IMR-90 (cell line): ENCODE results near the gene RRP1B. TPM values are rescaled to one million over a fixed set of nuclear protein-coding genes. Genes with fewer than 3 reads are reported as not detected.

Experiments used
- ATAC-seq: fragments of 200-7000 bp; cut with Tn5 transposase; 2 replicates; pipeline ENCODE4 v1.9.1; 2020; ENCODE audit warnings: low read depth, mild to moderate bottlenecking, moderate library complexity
- BruUV-seq: library from RNA; stranded (reverse); fragments of 400-500 nt; replicated peaks from 2 replicates; lab custom pipeline; 2021; lab: Mats Ljungman, UMichigan
- CTCF ChIA-PET: fragments of 300-600 bp; formaldehyde crosslinking; extraction: SDS; loops from one replicate; lab custom pipeline; 2021; ENCODE audit warnings: antibody characterized with exemption; lab: Yijun Ruan, JAX
- POLR2A ChIA-PET: fragments of 300-600 bp; sonication (Branson Sonifier 250); formaldehyde crosslinking; loops from one replicate; lab custom pipeline; 2022; ENCODE audit warnings: antibody characterized with exemption; ENCODE audit not compliant: unreplicated experiment; lab: Charles Lee
- DNase-seq: peaks from one replicate; pipeline ENCODE4 v3.0.0; 2013
- H2AFZ ChIP-seq: replicated peaks from 2 replicates; pipeline ENCODE3; 2013; ENCODE audit warnings: low read length, mild to moderate bottlenecking; ENCODE audit not compliant: poor library complexity
- H2AK5ac ChIP-seq: 2 replicates; pipeline ENCODE4 v1.6.1; 2013; ENCODE audit warnings: low read depth, low read length, inconsistent platforms
- H2AK9ac ChIP-seq: replicated peaks from 2 replicates; pipeline ENCODE3; 2013; ENCODE audit warnings: mild to moderate bottlenecking, low read depth, low read length, moderate library complexity; ENCODE audit not compliant: poor library complexity
- H2BK120ac ChIP-seq: 2 replicates; pipeline ENCODE4 v1.6.1; 2013; ENCODE audit warnings: low read depth, low read length, inconsistent platforms
- H2BK15ac ChIP-seq: 3 replicates; pipeline ENCODE4 v1.6.1; 2013; ENCODE audit warnings: low read depth, low read length, inconsistent platforms
- H2BK20ac ChIP-seq: 2 replicates; pipeline ENCODE4 v1.6.1; 2013; ENCODE audit warnings: low read depth, mild to moderate bottlenecking, inconsistent platforms, low read length, moderate library complexity
- H2BK5ac ChIP-seq: 2 replicates; pipeline ENCODE4 v1.6.1; 2013; ENCODE audit warnings: mild to moderate bottlenecking, low read depth, low read length, inconsistent platforms; ENCODE audit not compliant: poor library complexity, severe bottlenecking
- H3K14ac ChIP-seq: replicated peaks from 2 replicates; pipeline ENCODE4 v1.6.1; 2013; ENCODE audit warnings: low read depth, low read length, inconsistent platforms
- H3K18ac ChIP-seq: 2 replicates; pipeline ENCODE4 v1.6.1; 2013; ENCODE audit warnings: low read depth, low read length, control low read depth
- H3K23ac ChIP-seq: 2 replicates; pipeline ENCODE4 v1.6.1; 2013; ENCODE audit warnings: low read depth, low read length, inconsistent platforms
- H3K27ac ChIP-seq: 2 replicates; pipeline ENCODE4 v1.5.1; 2013; ENCODE audit warnings: mild to moderate bottlenecking, control low read depth, low read length; ENCODE audit not compliant: insufficient read depth
- H3K27me3 ChIP-seq: 2 replicates; pipeline ENCODE4 v1.6.1; 2013; ENCODE audit warnings: low read length; ENCODE audit not compliant: control insufficient read depth, insufficient read depth
- H3K36me3 ChIP-seq: 2 replicates; pipeline ENCODE4 v1.6.1; 2013; ENCODE audit warnings: low read length, mixed read lengths; ENCODE audit not compliant: control insufficient read depth, insufficient read depth
- H3K4ac ChIP-seq: 2 replicates; pipeline ENCODE4 v1.6.1; 2013; ENCODE audit warnings: low read depth, low read length, inconsistent platforms
- H3K4me1 ChIP-seq: 2 replicates; pipeline ENCODE4 v1.6.1; 2013; ENCODE audit warnings: low read length, mixed read lengths; ENCODE audit not compliant: control insufficient read depth, insufficient read depth
- H3K4me2 ChIP-seq: 2 replicates; pipeline ENCODE4 v1.6.1; 2013; ENCODE audit warnings: low read depth, mild to moderate bottlenecking, control low read depth, low read length, moderate library complexity
- H3K4me3 ChIP-seq: 2 replicates; pipeline ENCODE4 v1.5.1; 2013; ENCODE audit warnings: low read depth, mild to moderate bottlenecking, control low read depth, low read length, moderate library complexity; ENCODE audit not compliant: insufficient read depth
- H3K56ac ChIP-seq: 2 replicates; pipeline ENCODE4 v1.6.1; 2013; ENCODE audit warnings: low read length, inconsistent platforms; ENCODE audit not compliant: insufficient read depth; ENCODE audit errors: extremely low read depth
- H3K79me1 ChIP-seq, 2 experiments: 2 replicates each; pipeline ENCODE4 v1.6.1; 2013; ENCODE audit warnings: low read length in 2 of 2, inconsistent platforms in 1 of 2, low read depth in 1 of 2
- H3K9ac ChIP-seq: 2 replicates; pipeline ENCODE4 v1.6.1; 2013; ENCODE audit warnings: low read depth, low read length, control low read depth
- H3K9me1 ChIP-seq: 2 replicates; pipeline ENCODE4 v1.6.1; 2013; ENCODE audit warnings: low read length, inconsistent platforms; ENCODE audit not compliant: insufficient read depth
- H3K9me3 ChIP-seq: 2 replicates; pipeline ENCODE4 v1.6.1; 2013; ENCODE audit warnings: low read length; ENCODE audit not compliant: control insufficient read depth, insufficient read depth
- H4K20me1 ChIP-seq: 2 replicates; pipeline ENCODE4 v1.6.1; 2013; ENCODE audit warnings: low read length, inconsistent platforms; ENCODE audit not compliant: insufficient read depth
- H4K5ac ChIP-seq: 2 replicates; pipeline ENCODE4 v1.6.1; 2013; ENCODE audit warnings: mild to moderate bottlenecking, low read depth, low read length, control low read depth
- H4K8ac ChIP-seq, 2 experiments: 2 replicates each; pipeline ENCODE4 v1.6.1; 2013; ENCODE audit warnings: low read depth in 2 of 2, low read length in 2 of 2, control low read depth in 1 of 2, inconsistent platforms in 1 of 2
- H4K91ac ChIP-seq: 2 replicates; pipeline ENCODE4 v1.6.1; 2013; ENCODE audit warnings: low read depth, low read length, inconsistent platforms; ENCODE audit not compliant: insufficient read depth
- BHLHE40 ChIP-seq: fragments of 150-350 bp; IDR thresholded peaks from 2 replicates; pipeline ENCODE4 v1.6.1; 2016; ENCODE audit warnings: mild to moderate bottlenecking, low read depth, low read length
- CEBPB ChIP-seq: IDR thresholded peaks from 2 replicates; pipeline ENCODE4 v1.6.1; 2012; ENCODE audit warnings: low read depth, low read length, improper control_type of control experiment
- CHD1 ChIP-seq: IDR thresholded peaks from 2 replicates; pipeline ENCODE4 v1.6.1; 2012; ENCODE audit warnings: low read depth, low read length, improper control_type of control experiment
- CTCF ChIP-seq: conservative IDR thresholded peaks from 2 replicates; pipeline ENCODE4 v1.5.1; 2012; ENCODE audit warnings: mild to moderate bottlenecking, low read depth, low read length, improper control_type of control experiment
- RFX5 ChIP-seq: IDR thresholded peaks from 2 replicates; pipeline ENCODE4 v1.8.0; 2012; ENCODE audit warnings: low read depth, mild to moderate bottlenecking, low read length, moderate library complexity
- SMC3 ChIP-seq: fragments of 150-350 bp; IDR thresholded peaks from 2 replicates; pipeline ENCODE4 v1.6.1; 2016; ENCODE audit warnings: low read depth, mild to moderate bottlenecking, antibody characterized with exemption, low read length, moderate library complexity
- WGBS, 2 experiments: methylation state at CpG; one replicate each; pipeline versions ENCODE4 v1.1.5 to v1.1.7; 2013; ENCODE audit warnings: missing lambda C conversion rate in 2 of 2; ENCODE audit not compliant: insufficient read length in 1 of 2; ENCODE audit errors: extremely low coverage in 2 of 2; 5-methylcytosine and 5-hydroxymethylcytosine counted together
- dilution Hi-C: fragments of 300-500 bp; cut with HindIII; formaldehyde crosslinking; loops from one replicate; pipeline ENCODE4 v1.14.3; 2018; ENCODE audit warnings: low sequenced_read_pairs; ENCODE audit not compliant: unreplicated experiment
- in situ Hi-C: fragments of 300-500 bp; cut with MboI; formaldehyde crosslinking; loops from 3 replicates; pipeline ENCODE4 v1.14.3; 2019; ENCODE audit warnings: low sequenced_read_pairs, inconsistent platforms, mixed read lengths
- intact Hi-C: fragments of 100-400 bp; cut with micrococcal nuclease; formaldehyde crosslinking; loops from 2 replicates; pipeline ENCODE4 v1.10.0; 2022
- polyA plus RNA-seq, 3 experiments: library from polyadenylated mRNA; depleted of rRNA; stranded (reverse); fragments of >200 nt; gene quantifications; 2 replicates each; pipeline ENCODE4 v1.2.3, GENCODE V29; 2012; ENCODE audit warnings: low replicate concordance in 1 of 3
- total RNA-seq: library from RNA; depleted of rRNA; stranded (reverse); fragments of >200 nt; gene quantifications from 2 replicates; pipeline ENCODE4 v1.2.3, GENCODE V29; 2012

The RRP1B gene
- total and polyA plus RNA-seq, 2 of the 4 experiments (the other 2 are of a cell fraction): 11.1 to 16.1 TPM

GRCh38 chr21:43686811-43687565 lies 27.6 kb downstream of the RRP1B start:
- dilution Hi-C loops: no loop called here

More at GRCh38 chr21:43686811-43687565, 27.6 kb downstream of the RRP1B start:
- no peak overlapping the region for H3K4ac ChIP-seq
- peak overlapping the region; percentile 65 for H2AK9ac ChIP-seq
- no peaks in the 10 kb centered on the region for H4K20me1 ChIP-seq
- ChIA-PET POLR2A (interaction anchor here (0.6 kb wide), 1 partner anchor 16 kb away, joined by 11 read pairs; no protein-coding TSS in a partner anchor), CTCF (no interaction called here)
- H2BK20ac ChIP-seq: no peak overlapping the region
- no TSS peak for BruUV-seq
- no peak overlapping the region for H3K4me3 ChIP-seq
- H2BK5ac ChIP-seq: no peak overlapping the region
- no peak overlapping the region for H2BK120ac ChIP-seq
- H3K9ac ChIP-seq: no peak overlapping the region
- H3K36me3 ChIP-seq: peaks cover 70% of the 10 kb centered on the region
- H2AFZ ChIP-seq: no peak overlapping the region
- intact Hi-C loops (no loop called here), in situ Hi-C loops (no loop called here)
- H3K4me1 ChIP-seq: no peaks in the 10 kb centered on the region
- no peak overlapping the region for H4K8ac ChIP-seq
- H3K27ac ChIP-seq: no peak overlapping the region
- no peak overlapping the region for H4K5ac ChIP-seq
- 0 out of 4 replicates have a peak, but pooled peaks cover 3% of the 10 kb centered on the region in 2 experiments for H3K79me1 ChIP-seq
- H4K91ac ChIP-seq: no peak overlapping the region
- TF ChIP-seq RFX5 (no peak), CEBPB (no peak), CHD1 (no peak), CTCF (no peak), SMC3 (no peak), BHLHE40 (no peak)
- no peak overlapping the region for H2AK5ac ChIP-seq
- no peak overlapping the region for H3K18ac ChIP-seq
- ATAC-seq (no peak), DNase-seq (no peak)
- no peak overlapping the region for H3K56ac ChIP-seq
- no peak overlapping the region for H3K14ac ChIP-seq
- H2BK15ac ChIP-seq: no peak overlapping the region
- H3K4me2 ChIP-seq: no peak overlapping the region
- no peaks in the 10 kb centered on the region for H3K9me3 ChIP-seq
- WGBS, 2 experiments: 100% methylated on average over 4 of the region's 21 CpGs; no CpG with 5 or more reads in 1 of the 2 experiments
- H3K23ac ChIP-seq: no peak overlapping the region
- no peaks in the 10 kb centered on the region for H3K27me3 ChIP-seq
- H3K9me1 ChIP-seq: peaks cover 3% of the 10 kb centered on the region; the same call in 1 of the 2 replicates
